Measurements from ENCODE around the gene ETS1. TPM values are rescaled to one million over a fixed set of nuclear protein-coding genes. Genes with fewer than 3 reads are reported as not detected.

The ETS1 gene
- polyA plus RNA-seq, 4 donors = 5.1 to 31.5 (median 20.9) TPM

Other genes starting within 250 kb of the ETS1 start
- gene FLI1, start 106.5 kb upstream of the ETS1 start, polyA plus RNA-seq = 1 to 10 TPM; 2.5 to 8.3 (median 6.4) TPM

Data from small intestine (tissue), 4 donors.